Caco-2 (cell line): ENCODE measurements around the gene WDR6. TPM values are rescaled to one million over a fixed set of nuclear protein-coding genes. Genes with fewer than 3 reads are reported as not detected.
A peak's percentile ranks its signal among the peaks of the same experiment; 100 is the strongest.

ENCODE experiments used
- BruUV-seq: library from RNA; stranded (reverse); fragments of 400-500 nt; replicated peaks from 2 replicates; lab custom pipeline; 2021; lab: Mats Ljungman, UMichigan
- CTCF ChIA-PET: fragments of 300-600 bp; sonication (Branson Sonifier 250); formaldehyde crosslinking; loops from one replicate; lab custom pipeline; 2022; ENCODE audit warnings: antibody characterized with exemption; lab: Charles Lee
- POLR2A ChIA-PET: fragments of 300-600 bp; sonication (Branson Sonifier 250); formaldehyde crosslinking; loops from one replicate; lab custom pipeline; 2022; ENCODE audit warnings: antibody characterized with exemption; lab: Charles Lee
- DNase-seq, 2 experiments: peaks; one replicate each; pipeline versions ENCODE4 v3.0.0 to v3.0.0-alpha.2; 2020 to 2022
- H3K27me3 ChIP-seq: replicated peaks from 2 replicates; pipeline ENCODE4 v1.6.0; 2011; ENCODE audit warnings: low read length; ENCODE audit not compliant: control insufficient read depth, insufficient read depth
- H3K36me3 ChIP-seq: 2 replicates; pipeline ENCODE4 v1.5.1; 2011; ENCODE audit warnings: low read length; ENCODE audit not compliant: control insufficient read depth, insufficient read depth
- H3K4me1 ChIP-seq: fragments of 250-450 bp; sonication (Bioruptor Pico); 2 replicates; pipeline ENCODE4 v1.5.1; 2020; ENCODE audit warnings: mild to moderate bottlenecking
- H3K4me3 ChIP-seq: 2 replicates; pipeline ENCODE4 v1.5.1; 2011; ENCODE audit warnings: low read depth, mild to moderate bottlenecking, control low read depth, low read length
- H3K9me3 ChIP-seq: fragments of 250-450 bp; sonication (Bioruptor Pico); 2 replicates; pipeline ENCODE4 v1.5.1; 2020; ENCODE audit warnings: mild to moderate bottlenecking, moderate library complexity
- H3K27ac Mint-ChIP-seq: one replicate; pipeline ENCODE4 v1.8.0; 2022; ENCODE audit warnings: mixed read lengths; ENCODE audit not compliant: unreplicated experiment
- H3K27me3 Mint-ChIP-seq: one replicate; pipeline ENCODE4 v1.8.0; 2022; ENCODE audit warnings: mixed read lengths; ENCODE audit not compliant: insufficient read depth, unreplicated experiment
- H3K36me3 Mint-ChIP-seq: one replicate; pipeline ENCODE4 v1.8.0; 2022; ENCODE audit warnings: mild to moderate bottlenecking, mixed read lengths; ENCODE audit not compliant: insufficient read depth, unreplicated experiment
- H3K4me1 Mint-ChIP-seq: one replicate; pipeline ENCODE4 v1.8.0; 2022; ENCODE audit warnings: low read depth, mixed read lengths; ENCODE audit not compliant: unreplicated experiment
- H3K4me3 Mint-ChIP-seq: one replicate; pipeline ENCODE4 v1.8.0; 2022; ENCODE audit warnings: mild to moderate bottlenecking, moderate library complexity, mixed read lengths; ENCODE audit not compliant: unreplicated experiment
- H3K9me3 Mint-ChIP-seq: one replicate; pipeline ENCODE4 v1.8.0; 2022; ENCODE audit warnings: mixed read lengths; ENCODE audit not compliant: unreplicated experiment
- CTCF ChIP-seq, 2 experiments: fragments of 200-600 bp in 1 of 2; IDR thresholded peaks; 1 replicate in 1 of 2; 2 replicates in 1 of 2; pipeline versions ENCODE4 v1.5.1 to v1.8.0; 2011 to 2022; ENCODE audit warnings: antibody characterized with exemption in 1 of 2, control low read depth in 1 of 2, inconsistent platforms in 1 of 2, low read depth in 1 of 2, low read length in 1 of 2, mild to moderate bottlenecking in 1 of 2, moderate library complexity in 1 of 2; ENCODE audit not compliant: insufficient read depth in 1 of 2, severe bottlenecking in 1 of 2, unreplicated experiment in 1 of 2
- intact Hi-C: fragments of 100-400 bp; cut with micrococcal nuclease; formaldehyde crosslinking; loops from one replicate; pipeline ENCODE4 v1.10.0; 2022; ENCODE audit not compliant: unreplicated experiment
- total RNA-seq: library from RNA; stranded (reverse); gene quantifications from 2 replicates; pipeline ENCODE4 v1.2.3, GENCODE V29; 2022

Gene WDR6
- total RNA-seq, 1 experiment from 2014 or later = 184 TPM

GRCh38 chr3:48985831-48986376 is 21.3 kb upstream of the WDR6 start:
- DNase-seq = no peak
- intact Hi-C loops = no loop called here
- peaks cover 1% of the 10 kb centered on the region for H3K36me3 ChIP-seq
- H3K27me3 ChIP-seq = no peaks in the 10 kb centered on the region
- TF ChIP-seq CTCF (IDR thresholded peaks at IDR 0.05; ENCODE audit: insufficient read depth in 1 of 2, low read depth in 1 of 2, low read length in 1 of 2, severe bottlenecking in 1 of 2, unreplicated experiment in 1 of 2) = no peak
- Mint-ChIP-seq H3K9me3 (no peaks in the 10 kb centered on the region), H3K4me3 (no peak overlapping the region), H3K27me3 (no peaks in the 10 kb centered on the region), H3K4me1 (peaks cover 13% of the 10 kb centered on the region), H3K36me3 (peaks cover 50% of the 10 kb centered on the region), H3K27ac (no peak overlapping the region)
- no peak overlapping the region for H3K4me3 ChIP-seq
- peaks cover 5% of the 10 kb centered on the region for H3K4me1 ChIP-seq
- ChIA-PET POLR2A (no interaction called here), CTCF (interaction anchor here (1.2 kb wide), 1 partner anchor 21 kb away, joined by 4 read pairs; the partner anchor contains the start of gene WDR6)
- H3K9me3 ChIP-seq = no peaks in the 10 kb centered on the region
- BruUV-seq = no TSS peak

GRCh38 chr3:48989126-48989795 is 17.9 kb upstream of the WDR6 start:
- H3K4me3 Mint-ChIP-seq = peak overlapping the region; percentile 96
- ChIA-PET POLR2A (interaction anchor here (0.6 to 1.7 kb wide), 3 partner anchors 18 to 555 kb away, joined by 3 to 24 read pairs (median 9); partner anchors contain the start of gene WDR6), CTCF (interaction anchor here (0.7 to 3.2 kb wide), 6 partner anchors 18 to 143 kb away, joined by 3 to 54 read pairs (median 6); partner anchors contain the start of genes DALRD3, LAMB2, NDUFAF3 and WDR6)
- H3K4me3 ChIP-seq = peak overlapping the region; percentile 95
- DNase-seq = no peak
- H3K9me3 Mint-ChIP-seq = no peaks in the 10 kb centered on the region
- H3K27ac Mint-ChIP-seq = peak overlapping the region; percentile 98
- peaks cover 34% of the 10 kb centered on the region for H3K36me3 Mint-ChIP-seq
- peaks cover 13% of the 10 kb centered on the region for H3K4me1 ChIP-seq
- H3K36me3 ChIP-seq = peaks cover 1% of the 10 kb centered on the region
- H3K27me3 Mint-ChIP-seq = no peaks in the 10 kb centered on the region
- H3K4me1 Mint-ChIP-seq = peaks cover 13% of the 10 kb centered on the region
- no peaks in the 10 kb centered on the region for H3K9me3 ChIP-seq
- TF ChIP-seq CTCF (IDR thresholded peaks at IDR 0.05; ENCODE audit: insufficient read depth in 1 of 2, low read depth in 1 of 2, low read length in 1 of 2, severe bottlenecking in 1 of 2, unreplicated experiment in 1 of 2) = no peak
- BruUV-seq = TSS peak; percentile 80
- intact Hi-C loops = loop anchor here (1.0 to 2.0 kb wide), 2 partner anchors 18 to 104 kb away; partner anchors contain the start of gene WDR6
- H3K27me3 ChIP-seq = no peaks in the 10 kb centered on the region
